ENCODE measurements around the gene RCAN1.

DNA sequence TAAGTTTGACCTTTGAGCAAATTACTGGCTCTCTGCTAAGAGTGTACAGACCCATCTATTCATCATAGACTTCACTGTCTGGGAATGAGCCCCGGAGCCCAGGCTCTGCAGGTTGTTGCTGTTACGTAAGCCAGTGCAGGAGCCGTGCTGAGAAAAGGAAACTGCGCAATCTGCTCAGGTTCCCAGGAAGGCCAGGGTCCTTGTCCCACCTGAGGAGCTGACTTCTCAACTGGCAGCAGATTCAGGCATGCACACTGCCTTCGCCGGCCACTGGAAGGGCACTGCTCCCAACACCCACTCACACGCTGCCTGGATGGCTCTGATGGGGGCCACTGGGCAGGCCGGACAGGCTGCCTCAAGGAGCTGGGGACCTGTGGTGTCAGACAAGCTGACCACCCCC, 19.5 kb downstream of the RCAN1 start:
- TF ChIP-seq TCF12 (IDR thresholded peaks at IDR 0.05; ENCODE audit: low read depth) = no peak
- no peak for TF ChIP-seq CREB1 (IDR thresholded peaks at IDR 0.05; ENCODE audit: low read depth)
- TF ChIP-seq, protein P1, sequence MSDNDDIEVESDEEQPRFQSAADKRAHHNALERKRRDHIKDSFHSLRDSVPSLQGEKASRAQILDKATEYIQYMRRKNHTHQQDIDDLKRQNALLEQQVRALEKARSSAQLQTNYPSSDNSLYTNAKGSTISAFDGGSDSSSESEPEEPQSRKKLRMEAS (IDR thresholded peaks at IDR 0.05) = no peak
- TF ChIP-seq TEAD4 (IDR thresholded peaks at IDR 0.05) = no peak
- no peak for TF ChIP-seq EP300 (IDR thresholded peaks at IDR 0.05; ENCODE audit: borderline replicate concordance)
- TF ChIP-seq TAF1 (IDR thresholded peaks at IDR 0.05; ENCODE audit: low read depth) = no peak
- TF ChIP-seq, protein P2, sequence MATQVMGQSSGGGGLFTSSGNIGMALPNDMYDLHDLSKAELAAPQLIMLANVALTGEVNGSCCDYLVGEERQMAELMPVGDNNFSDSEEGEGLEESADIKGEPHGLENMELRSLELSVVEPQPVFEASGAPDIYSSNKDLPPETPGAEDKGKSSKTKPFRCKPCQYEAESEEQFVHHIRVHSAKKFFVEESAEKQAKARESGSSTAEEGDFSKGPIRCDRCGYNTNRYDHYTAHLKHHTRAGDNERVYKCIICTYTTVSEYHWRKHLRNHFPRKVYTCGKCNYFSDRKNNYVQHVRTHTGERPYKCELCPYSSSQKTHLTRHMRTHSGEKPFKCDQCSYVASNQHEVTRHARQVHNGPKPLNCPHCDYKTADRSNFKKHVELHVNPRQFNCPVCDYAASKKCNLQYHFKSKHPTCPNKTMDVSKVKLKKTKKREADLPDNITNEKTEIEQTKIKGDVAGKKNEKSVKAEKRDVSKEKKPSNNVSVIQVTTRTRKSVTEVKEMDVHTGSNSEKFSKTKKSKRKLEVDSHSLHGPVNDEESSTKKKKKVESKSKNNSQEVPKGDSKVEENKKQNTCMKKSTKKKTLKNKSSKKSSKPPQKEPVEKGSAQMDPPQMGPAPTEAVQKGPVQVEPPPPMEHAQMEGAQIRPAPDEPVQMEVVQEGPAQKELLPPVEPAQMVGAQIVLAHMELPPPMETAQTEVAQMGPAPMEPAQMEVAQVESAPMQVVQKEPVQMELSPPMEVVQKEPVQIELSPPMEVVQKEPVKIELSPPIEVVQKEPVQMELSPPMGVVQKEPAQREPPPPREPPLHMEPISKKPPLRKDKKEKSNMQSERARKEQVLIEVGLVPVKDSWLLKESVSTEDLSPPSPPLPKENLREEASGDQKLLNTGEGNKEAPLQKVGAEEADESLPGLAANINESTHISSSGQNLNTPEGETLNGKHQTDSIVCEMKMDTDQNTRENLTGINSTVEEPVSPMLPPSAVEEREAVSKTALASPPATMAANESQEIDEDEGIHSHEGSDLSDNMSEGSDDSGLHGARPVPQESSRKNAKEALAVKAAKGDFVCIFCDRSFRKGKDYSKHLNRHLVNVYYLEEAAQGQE (IDR thresholded peaks at IDR 0.05; ENCODE audit: low read depth) = no peak
- TF ChIP-seq FOXM1 (IDR thresholded peaks at IDR 0.05; ENCODE audit: borderline replicate concordance, low read depth) = no peak
- TF ChIP-seq YY1 (IDR thresholded peaks at IDR 0.05; ENCODE audit: low read depth) = no peak
- no peak for TF ChIP-seq EGR1 (IDR thresholded peaks at IDR 0.05)
- TF ChIP-seq ZBTB7A (IDR thresholded peaks at IDR 0.05; ENCODE audit: low read depth) = no peak
- TF ChIP-seq NFIC (IDR thresholded peaks at IDR 0.05) = no peak

Data from Ishikawa (cell line).